ENCODE measurements around the gene SH2D1B. TPM values are rescaled to one million over a fixed set of nuclear protein-coding genes. Genes with fewer than 3 reads are reported as not detected.

SH2D1B gene
- total and polyA plus RNA-seq, 12 donors: 0.09 to 0.60 (median 0.15) TPM; not detected in 7

DNA sequence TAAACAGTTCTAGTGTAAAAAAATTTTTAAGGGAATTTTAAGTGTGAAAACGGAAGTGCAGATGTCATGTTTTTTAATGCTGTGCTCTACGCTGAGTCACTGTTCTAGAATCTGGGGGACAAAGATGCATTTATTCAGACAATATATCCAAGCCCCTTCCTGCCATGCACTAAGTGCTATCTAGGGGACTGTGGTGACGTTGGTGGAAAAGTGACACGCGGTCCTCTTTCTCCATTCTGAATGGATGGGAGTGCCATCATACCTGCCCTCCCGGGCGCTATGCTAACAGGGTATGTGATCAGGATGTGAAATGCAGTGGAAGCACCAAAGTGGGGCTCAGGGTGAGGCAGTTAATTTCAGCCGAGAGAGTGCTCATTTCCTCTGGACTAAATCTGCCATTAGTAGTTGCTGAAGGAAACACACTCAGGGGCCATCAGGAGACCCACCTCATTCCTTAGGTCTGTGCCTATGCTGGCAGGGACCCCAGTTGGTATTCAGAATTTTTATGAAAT, 23.8 kb downstream of the SH2D1B start:
- ATAC-seq (no peak), DNase-seq (no peak)
- 83 to 85% methylated on average over 8 of the region's 8 CpGs for WGBS, 2 donors
- H3K27me3 ChIP-seq: peaks cover 0 to under 1% (median 0%) of the 10 kb centered on the region in 7 donors
- no peak for TF ChIP-seq CTCF (IDR thresholded peaks at IDR 0.05)
- H3K27ac ChIP-seq: no peak overlapping the region
- H3K9me3 ChIP-seq: no peaks in the 10 kb centered on the region
- H3K4me1 ChIP-seq: peaks cover 0 to 5% (median 0%) of the 10 kb centered on the region in 9 donors
- H3K36me3 ChIP-seq: no peaks in the 10 kb centered on the region
- intact Hi-C loops (cut with DNase I): loop anchor here in 2 of 10 donors (5.0 to 10.0 kb wide), 2 partner anchors 93 to 331 kb away; no protein-coding TSS in a partner anchor
- H3K4me3 ChIP-seq: no peak overlapping the region

DNA sequence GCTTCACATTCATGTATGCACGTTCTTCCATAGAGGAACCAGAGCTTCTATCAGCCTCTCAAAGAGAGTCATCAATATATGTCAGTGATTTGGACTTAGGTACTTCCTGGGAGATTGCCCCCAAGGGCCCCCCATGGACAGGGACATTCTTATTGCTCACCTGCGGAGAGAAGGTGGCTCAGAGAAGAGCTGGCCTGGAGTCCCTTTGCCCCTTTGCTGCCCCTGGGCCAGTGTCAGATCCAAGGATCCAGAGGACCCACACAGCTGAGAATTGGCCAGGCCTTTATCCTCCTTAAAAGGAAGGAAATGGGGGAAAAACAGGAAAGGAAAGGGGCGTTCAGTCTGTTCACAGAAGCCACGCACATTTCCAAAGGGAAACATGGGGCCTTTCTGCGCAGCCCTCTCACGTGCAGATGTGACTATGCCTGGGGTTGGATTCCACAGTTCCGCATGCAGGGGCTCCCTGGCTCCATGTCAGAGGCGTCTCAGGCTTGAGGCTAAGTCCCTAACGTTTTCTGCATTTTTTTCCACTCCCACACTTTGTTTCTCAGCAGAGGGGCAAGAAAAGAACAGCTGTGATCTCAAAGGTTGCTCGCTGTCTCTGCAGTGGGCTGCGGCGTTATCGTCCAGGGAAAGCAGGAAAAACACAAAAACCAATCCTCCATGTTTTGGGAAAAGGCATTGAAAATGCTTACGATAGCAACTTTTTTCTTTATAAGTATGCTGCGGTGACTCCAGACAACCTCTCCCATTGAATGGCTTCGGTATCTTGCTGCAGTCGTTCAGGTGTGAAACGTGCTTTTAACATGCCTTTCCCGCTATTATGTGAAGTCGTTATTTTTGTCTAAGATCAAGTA, 24.5 kb downstream of the SH2D1B start:
- H3K36me3 ChIP-seq: no peaks in the 10 kb centered on the region
- H3K4me3 ChIP-seq: no peak overlapping the region
- ATAC-seq (no peak), DNase-seq (no peak)
- WGBS, 2 donors: 66 to 71% methylated on average over 20 of the region's 20 CpGs
- no peaks in the 10 kb centered on the region for H3K27me3 ChIP-seq
- no peak for TF ChIP-seq CTCF (IDR thresholded peaks at IDR 0.05)
- H3K4me1 ChIP-seq: peaks cover 0 to 5% (median 0%) of the 10 kb centered on the region in 9 donors
- intact Hi-C loops (cut with DNase I): loop anchor here in 2 of 10 donors (5.0 to 10.0 kb wide), 2 partner anchors 93 to 330 kb away; no protein-coding TSS in a partner anchor
- no peak overlapping the region for H3K27ac ChIP-seq
- H3K9me3 ChIP-seq: no peaks in the 10 kb centered on the region

DNA sequence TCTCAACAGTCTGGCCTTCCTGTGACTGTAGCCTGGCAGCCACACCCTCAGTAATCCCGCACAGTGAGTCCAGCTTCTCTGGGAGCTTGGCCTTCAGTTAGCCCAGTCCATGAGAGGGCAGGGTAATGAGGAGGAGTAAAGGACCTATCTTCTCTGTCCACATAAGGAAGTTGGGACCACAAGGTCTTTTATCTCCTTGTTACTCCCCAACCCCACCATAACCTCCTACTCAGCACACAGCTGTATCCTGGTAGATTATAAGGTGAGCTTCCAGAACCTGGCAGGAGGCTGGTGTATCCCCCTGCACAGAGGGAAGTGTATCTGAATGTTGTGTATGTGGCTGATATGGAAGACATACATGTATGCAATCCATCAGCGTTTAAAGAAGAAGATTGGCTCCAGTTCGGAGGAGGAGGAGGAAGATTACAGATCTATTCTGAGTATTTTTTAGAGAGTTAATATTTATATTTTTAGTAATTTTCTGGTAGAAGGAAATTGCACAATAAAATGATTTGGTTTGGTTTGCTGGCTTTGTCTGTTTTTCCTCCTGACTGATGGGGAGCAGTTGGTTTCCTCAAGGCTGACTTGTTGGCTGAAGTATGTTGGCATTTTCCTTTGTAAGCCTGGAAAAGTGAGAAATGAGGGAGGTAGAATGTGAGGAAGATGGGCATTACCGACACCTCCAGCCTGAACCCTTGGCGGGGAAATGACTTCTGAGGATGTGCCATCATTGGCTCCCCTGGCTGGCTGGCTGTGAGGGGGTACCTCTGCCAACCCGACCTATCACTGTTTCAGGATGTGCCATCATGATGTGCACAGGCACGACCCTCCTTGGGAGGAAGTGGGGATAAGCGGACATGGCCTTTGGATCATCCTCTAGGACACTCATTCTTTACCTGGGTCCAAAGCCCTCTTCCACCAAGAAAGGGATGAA, 25.4 kb downstream of the SH2D1B start:
- DNase-seq (no peak), ATAC-seq (no peak)
- no peak for TF ChIP-seq CTCF (IDR thresholded peaks at IDR 0.05)
- Histone ChIP-seq H3K4me3 (no peak overlapping the region), H3K9me3 (no peaks in the 10 kb centered on the region), H3K27ac (no peak overlapping the region), H3K36me3 (no peaks in the 10 kb centered on the region), H3K4me1 (peaks cover 0 to 1% (median 0%) of the 10 kb centered on the region in 9 donors), H3K27me3 (no peaks in the 10 kb centered on the region)
- intact Hi-C loops (cut with DNase I): loop anchor here in 2 of 10 donors (5.0 to 10.0 kb wide), 2 partner anchors 92 to 329 kb away; no protein-coding TSS in a partner anchor
- WGBS, 2 donors: 82 to 88% methylated on average over 8 of the region's 8 CpGs

- no peaks in the 10 kb centered on the region for H3K4me1 ChIP-seq
- no peak for TF ChIP-seq CTCF (IDR thresholded peaks at IDR 0.05)
- intact Hi-C loops (cut with DNase I): loop anchor here in 2 of 10 donors (5.0 to 10.0 kb wide), 2 partner anchors 91 to 328 kb away; no protein-coding TSS in a partner anchor
- H3K36me3 ChIP-seq: no peaks in the 10 kb centered on the region
- H3K4me3 ChIP-seq: no peak overlapping the region
- no peaks in the 10 kb centered on the region for H3K9me3 ChIP-seq
- H3K27me3 ChIP-seq: no peaks in the 10 kb centered on the region
- H3K27ac ChIP-seq: no peak overlapping the region
- 77 to 94% methylated on average over 3 of the region's 3 CpGs for WGBS, 2 donors
- no peak for ATAC-seq
- DNase-seq: no peak
These were observed 26.2 kb downstream of the SH2D1B start for GRCh38 chr1:162385702-162386101.

Measured in heart right ventricle (tissue), 16 donors.